ENCODE data around the gene FKRP. TPM values are rescaled to one million over a fixed set of nuclear protein-coding genes. Genes with fewer than 3 reads are reported as not detected.
"Not testable (repeated sequence)": the region's sequence is repeated elsewhere in the genome, so short reads cannot be mapped to it uniquely, and the experiment has no call there.

FKRP gene
- total and polyA plus RNA-seq, 3 donors from 2014 or later = 22.9 to 37.2 (median 33.0) TPM

- Histone ChIP-seq H3K9me3 (no peaks in the 10 kb centered on the region), H3K27ac (no peak overlapping the region), H3K4me1 (no peaks in the 10 kb centered on the region), H3K27me3 (no peaks in the 10 kb centered on the region), H3K4me3 (no peak overlapping the region), H3K36me3 (ENCODE audit: low read depth, missing control alignments) (no peaks in the 10 kb centered on the region)
- intact Hi-C loops (cut with DNase I; ENCODE audit: low total_unique reads) = no loop called here
- no peak for TF ChIP-seq CTCF (IDR thresholded peaks at IDR 0.05)
- no peak for DNase-seq
- 92 to 95% methylated on average over 13 of the region's 13 CpGs for WGBS, 2 donors
These were observed 45.2 kb upstream of the FKRP start for GRCh38 chr19:46700704-46701103.

GRCh38 chr19:46704379-46705076 lies 41.3 kb upstream of the FKRP start:
- 34 to 38% methylated on average over 19 to 21 of the region's 21 CpGs for WGBS, 2 donors
- no peaks in the 10 kb centered on the region for H3K9me3 ChIP-seq
- TF ChIP-seq CTCF (IDR thresholded peaks at IDR 0.05) = peak; percentile 78 to 97 (median 90)
- no peak for TF ChIP-seq POLR2A (IDR thresholded peaks at IDR 0.05)
- no peaks in the 10 kb centered on the region for H3K36me3 ChIP-seq (ENCODE audit: low read depth, missing control alignments)
- H3K4me1 ChIP-seq = no peaks in the 10 kb centered on the region
- H3K27ac ChIP-seq = no peak overlapping the region
- intact Hi-C loops (cut with DNase I; ENCODE audit: low total_unique reads) = no loop called here
- H3K4me3 ChIP-seq = no peak overlapping the region
- H3K27me3 ChIP-seq = no peaks in the 10 kb centered on the region
- peak; percentile 85 for DNase-seq

GRCh38 chr19:46710687-46711086 lies 35.2 kb upstream of the FKRP start:
- Histone ChIP-seq H3K4me3 (peak overlapping the region in 1 of 2 donors; percentile 4), H3K9me3 (no peaks in the 10 kb centered on the region), H3K27ac (no peak overlapping the region), H3K36me3 (ENCODE audit: low read depth, missing control alignments) (no peaks in the 10 kb centered on the region), H3K27me3 (no peaks in the 10 kb centered on the region), H3K4me1 (peaks cover 15% of the 10 kb centered on the region)
- TF ChIP-seq POLR2A (IDR thresholded peaks at IDR 0.05) = no peak
- no peak for TF ChIP-seq CTCF (IDR thresholded peaks at IDR 0.05)
- peak; percentile 51 for DNase-seq
- WGBS, 2 donors = 61 to 75% methylated on average over 25 of the region's 25 CpGs
- intact Hi-C loops (cut with DNase I; ENCODE audit: low total_unique reads) = no loop called here

- DNase-seq; H3K27me3 ChIP-seq; H3K27ac ChIP-seq; intact Hi-C loops (cut with DNase I; ENCODE audit: low total_unique reads); H3K4me3 ChIP-seq; H3K9me3 ChIP-seq; H3K36me3 ChIP-seq (ENCODE audit: low read depth, missing control alignments): not testable (repeated sequence)
- H3K4me1 ChIP-seq = peaks cover 20% of the 10 kb centered on the region
- 70 to 82% methylated on average over 6 of the region's 6 CpGs for WGBS, 2 donors
These were observed 33.0 kb upstream of the FKRP start for GRCh38 chr19:46712768-46713338.

- 1% methylated on average over 15 to 34 of the region's 39 CpGs for WGBS, 2 donors
- DNase-seq = peak; percentile 92
- H3K27ac ChIP-seq = peak overlapping the region; percentile 78 to 89
- TF ChIP-seq POLR2A (IDR thresholded peaks at IDR 0.05) (no peak), CTCF (IDR thresholded peaks at IDR 0.05) (no peak)
- H3K9me3 ChIP-seq = no peaks in the 10 kb centered on the region
- intact Hi-C loops (cut with DNase I; ENCODE audit: low total_unique reads) = no loop called here
- peak overlapping the region; percentile 60 to 69 for H3K4me3 ChIP-seq
- no peaks in the 10 kb centered on the region for H3K27me3 ChIP-seq
- peaks cover 20% of the 10 kb centered on the region for H3K4me1 ChIP-seq
- H3K36me3 ChIP-seq (ENCODE audit: low read depth, missing control alignments) = no peaks in the 10 kb centered on the region
These were observed 31.9 kb upstream of the FKRP start for GRCh38 chr19:46713781-46714443.

Measured in testis (tissue), 3 donors.